CD4-positive, alpha-beta T cell (primary cell): ENCODE data around the gene TAF3. TPM values are rescaled to one million over a fixed set of nuclear protein-coding genes. Genes with fewer than 3 reads are reported as not detected.
A peak's percentile ranks its signal among the peaks of the same experiment; 100 is the strongest.

ENCODE experiments used
- ATAC-seq: fragments of 200-7000 bp; cut with Tn5 transposase; one replicate; pipeline ENCODE4 v1.10.0; 2022; ENCODE audit warnings: mild to moderate bottlenecking; ENCODE audit not compliant: poor library complexity
- CTCF ChIA-PET: fragments of 350-600 bp; sonication (Branson Sonifier 250); formaldehyde crosslinking; loops from one replicate; lab custom pipeline; 2021; ENCODE audit warnings: antibody characterized with exemption, inconsistent platforms; lab: Charles Lee
- POLR2A ChIA-PET: fragments of 350-600 bp; sonication (Branson Sonifier 250); formaldehyde crosslinking; loops from one replicate; lab custom pipeline; 2021; ENCODE audit warnings: antibody characterized with exemption, inconsistent platforms; lab: Charles Lee
- DNase-seq, 14 experiments: peaks; one replicate each; pipeline ENCODE4 v3.0.0-alpha.2; 2013 to 2020; ENCODE audit warnings: mixed read lengths in 2 of 14
- H3K27ac ChIP-seq, 2 donors: one replicate each; pipeline versions ENCODE4 v1.5.1 to v1.7.0; 2013; ENCODE audit warnings: low read length in 2 of 2, low read depth in 1 of 2, mild to moderate bottlenecking in 1 of 2
- H3K27me3 ChIP-seq, 2 experiments: 1 replicate in 1 of 2; 2 replicates in 1 of 2; pipeline versions ENCODE4 v1.6.1 to v1.7.0; 2013; ENCODE audit warnings: low read length in 2 of 2, control low read depth in 1 of 2, mild to moderate bottlenecking in 1 of 2, moderate library complexity in 1 of 2; ENCODE audit not compliant: insufficient read depth in 2 of 2, control insufficient read depth in 1 of 2
- H3K36me3 ChIP-seq: one replicate; pipeline ENCODE4 v1.6.1; 2013; ENCODE audit warnings: low read length, control low read depth; ENCODE audit not compliant: insufficient read depth
- H3K4me1 ChIP-seq: one replicate; pipeline ENCODE4 v1.6.1; 2013; ENCODE audit warnings: low read length, control low read depth; ENCODE audit not compliant: insufficient read depth
- H3K4me3 ChIP-seq: one replicate; pipeline ENCODE4 v1.5.1; 2013; ENCODE audit warnings: mild to moderate bottlenecking, low read length, moderate library complexity
- H3K9me3 ChIP-seq, 2 experiments: 1 replicate in 1 of 2; 2 replicates in 1 of 2; pipeline versions ENCODE4 v1.6.1 to v1.7.0; 2013; ENCODE audit warnings: low read length in 2 of 2, mild to moderate bottlenecking in 2 of 2, control low read depth in 1 of 2, moderate library complexity in 1 of 2; ENCODE audit not compliant: control insufficient read depth in 1 of 2, insufficient read depth in 1 of 2
- H3K27ac Mint-ChIP-seq: one replicate; pipeline ENCODE4 v1.8.0; 2020; ENCODE audit warnings: mixed read lengths
- H3K27me3 Mint-ChIP-seq: one replicate; pipeline ENCODE4 v1.8.0; 2021; ENCODE audit warnings: mixed read lengths
- H3K36me3 Mint-ChIP-seq: one replicate; pipeline ENCODE4 v1.8.0; 2021; ENCODE audit warnings: low read depth, mixed read lengths
- H3K4me1 Mint-ChIP-seq: one replicate; pipeline ENCODE4 v1.8.0; 2021; ENCODE audit warnings: low read depth, mixed read lengths
- H3K4me3 Mint-ChIP-seq: one replicate; pipeline ENCODE4 v1.8.0; 2020; ENCODE audit warnings: mild to moderate bottlenecking, mixed read lengths
- H3K9me3 Mint-ChIP-seq: one replicate; pipeline ENCODE4 v1.8.0; 2020; ENCODE audit warnings: mixed read lengths
- CTCF ChIP-seq: fragments of 200-600 bp; IDR thresholded peaks from one replicate; pipeline ENCODE4 v1.8.0; 2022; ENCODE audit warnings: antibody characterized with exemption, mild to moderate bottlenecking
- intact Hi-C, 2 experiments: fragments of 100-400 bp; cut with DNase I in 1 of 2; cut with micrococcal nuclease in 1 of 2; formaldehyde crosslinking; loops; one replicate each; pipeline versions ENCODE4 v1.15.1 to v1.9.0; 2023 to 2025; cut with DNase I, micrococcal nuclease
- total RNA-seq, 174 experiments: library from RNA in 2 of 174; stranded (reverse) in 2 of 174; gene quantifications; one replicate each; pipeline ENCODE4 v1.2.3 and lab custom pipeline; 2021 to 2026

TAF3 gene
- total RNA-seq, 2 experiments from 2014 or later, result 12.6 to 12.8 TPM

- POLR2A ChIA-PET, result interaction anchor here (0.6 to 5.0 kb wide), 14 partner anchors 7 to 1157 kb away, joined by 3 to 37 read pairs (median 4); partner anchors contain the start of genes ATP5F1C and KIN
- Mint-ChIP-seq H3K4me1 (peaks cover 52% of the 10 kb centered on the region), H3K9me3 (no peaks in the 10 kb centered on the region), H3K27ac (peak overlapping the region; percentile 97), H3K4me3 (peak overlapping the region; percentile 95), H3K27me3 (peaks cover 38% of the 10 kb centered on the region), H3K36me3 (peaks cover 41% of the 10 kb centered on the region)
- Histone ChIP-seq H3K27ac (peak overlapping the region; percentile 61 to 76), H3K9me3 (peaks cover 0 to 21% of the 10 kb centered on the region in 2 experiments), H3K27me3 (peaks cover 38 to 44% of the 10 kb centered on the region in 2 experiments), H3K4me1 (peaks cover 67% of the 10 kb centered on the region), H3K4me3 (peak overlapping the region; percentile 96), H3K36me3 (peaks cover 11% of the 10 kb centered on the region)
- CTCF ChIA-PET, result interaction anchor here (0.6 to 2.2 kb wide), 3 partner anchors 11 to 370 kb away, joined by 3 to 11 read pairs (median 3); no protein-coding TSS in a partner anchor
- peak; percentile 96 for TF ChIP-seq CTCF
- peak; percentile 80 to 98 (median 94) for DNase-seq
- intact Hi-C loops, result loop anchor here (2.0 to 10.0 kb wide), 11 partner anchors 15 to 1154 kb away; partner anchors contain the start of gene SFMBT2 (in 1 of the 2)
- ATAC-seq, result peak; percentile 59
These were observed 235.3 kb downstream of the TAF3 start for GRCh38 chr10:8053446-8054243.

GRCh38 chr10:8054244-8054493 lies 235.9 kb downstream of the TAF3 start:
- no peak for ATAC-seq
- peaks cover 0 to 18% of the 10 kb centered on the region in 2 experiments for H3K9me3 ChIP-seq
- peaks cover 16% of the 10 kb centered on the region for H3K36me3 ChIP-seq
- H3K4me1 ChIP-seq, result peaks cover 67% of the 10 kb centered on the region
- Mint-ChIP-seq H3K9me3 (no peaks in the 10 kb centered on the region), H3K27ac (peak overlapping the region; percentile 97), H3K4me3 (peak overlapping the region; percentile 95), H3K27me3 (peaks cover 33% of the 10 kb centered on the region), H3K4me1 (peaks cover 52% of the 10 kb centered on the region), H3K36me3 (peaks cover 46% of the 10 kb centered on the region)
- CTCF ChIA-PET, result interaction anchor here (0.6 to 2.2 kb wide), 4 partner anchors 12 to 1418 kb away, joined by 3 to 11 read pairs (median 3); no protein-coding TSS in a partner anchor
- intact Hi-C loops, result loop anchor here (5.0 to 10.0 kb wide), 9 partner anchors 133 to 1153 kb away; partner anchors contain the start of gene SFMBT2 (in 1 of the 2)
- POLR2A ChIA-PET, result interaction anchor here (0.6 to 2.7 kb wide), 10 partner anchors 8 to 1156 kb away, joined by 3 to 27 read pairs (median 3); no protein-coding TSS in a partner anchor
- peaks cover 32 to 40% of the 10 kb centered on the region in 2 experiments for H3K27me3 ChIP-seq
- peak overlapping the region; percentile 61 to 76 for H3K27ac ChIP-seq
- H3K4me3 ChIP-seq, result peak overlapping the region; percentile 96
- no peak for TF ChIP-seq CTCF
- no peak for DNase-seq

- Mint-ChIP-seq H3K9me3 (no peaks in the 10 kb centered on the region), H3K4me3 (peak within 1 kb of the TSS; percentile 99), H3K27me3 (peaks cover 31% of the 10 kb centered on the region), H3K36me3 (peaks cover 50% of the 10 kb centered on the region), H3K27ac (peak within 1 kb of the TSS; percentile 97), H3K4me1 (peaks cover 56% of the 10 kb centered on the region)
- no peak for TF ChIP-seq CTCF
- intact Hi-C loops, result loop anchor here (5.0 to 10.0 kb wide), 14 partner anchors 83 to 1153 kb away; partner anchors contain the start of genes SFMBT2 (in 1 of the 2) and TAF3 (in 1 of the 2)
- ChIA-PET POLR2A (interaction anchor here (0.6 to 2.7 kb wide), 8 partner anchors 9 to 1043 kb away, joined by 3 to 27 read pairs (median 4); no protein-coding TSS in a partner anchor), CTCF (interaction anchor here (0.6 to 0.9 kb wide), 3 partner anchors 129 to 1419 kb away, joined by 3 read pairs; no protein-coding TSS in a partner anchor)
- Histone ChIP-seq H3K36me3 (peaks cover 18% of the 10 kb centered on the region), H3K9me3 (peaks cover 0 to 16% of the 10 kb centered on the region in 2 experiments), H3K4me1 (peaks cover 67% of the 10 kb centered on the region), H3K27me3 (peaks cover 27 to 34% of the 10 kb centered on the region in 2 experiments), H3K27ac (peak within 1 kb of the TSS; percentile 69 to 76), H3K4me3 (peak within 1 kb of the TSS; percentile 96)
- ATAC-seq (peak; percentile 65), DNase-seq (peak; percentile 62 to 94 (median 81))
These were observed 236.4 kb downstream of the TAF3 start, which contains the start of gene GATA3 for GRCh38 chr10:8054494-8055407. GATA3 (plus strand) TSS chr10:8054688; CDS start chr10:8055656, 968 bp downstream.
